ENCODE measurements around the gene HOXA6.

DNA sequence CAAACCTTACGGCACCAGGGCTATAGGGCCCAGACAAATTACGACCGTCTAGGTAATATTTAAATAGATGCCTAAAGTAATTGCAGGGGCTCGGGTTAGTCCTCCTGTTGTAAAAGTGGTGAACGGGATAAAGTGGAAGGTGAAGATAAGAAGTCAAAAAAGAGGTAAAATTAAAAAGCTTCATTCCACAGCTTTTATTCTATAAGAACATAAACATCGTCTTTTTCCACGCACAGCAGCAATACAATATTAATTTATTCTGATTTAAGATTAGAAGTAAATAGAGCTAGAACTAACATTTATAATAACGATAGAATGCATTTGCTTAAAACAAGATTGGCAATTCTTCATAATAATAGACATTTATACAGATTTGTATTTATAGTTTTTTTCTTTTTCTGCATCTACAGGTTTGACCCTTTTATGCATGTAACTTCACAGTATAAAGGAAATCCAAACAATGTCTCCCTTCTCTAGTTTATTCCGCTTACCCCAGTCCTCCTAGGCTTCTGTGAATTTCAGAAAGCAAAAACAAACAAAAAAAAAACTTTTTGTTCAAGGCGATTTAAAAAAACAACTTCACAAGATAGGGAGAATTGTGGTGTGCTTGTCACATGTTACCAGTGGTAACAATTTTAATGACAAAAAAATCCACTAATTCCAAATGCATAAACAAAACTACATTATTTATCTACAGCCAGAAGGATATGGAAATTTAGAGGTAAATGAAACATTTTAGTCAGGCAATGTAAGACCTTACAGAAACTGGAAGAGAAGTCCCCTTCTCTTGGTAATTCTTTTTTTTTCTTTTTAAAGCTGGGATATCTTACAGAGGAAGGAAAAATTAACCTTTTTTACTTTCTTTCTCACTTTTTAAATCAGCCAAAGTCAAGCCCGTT, 23.1 kb upstream of the HOXA6 start:
- TF ChIP-seq HDAC2 (IDR thresholded peaks at IDR 0.05) (no peak), NCOA2 (IDR thresholded peaks at IDR 0.05; ENCODE audit: partially characterized antibody in 2 of 2) (no peak)
